Myocyte (in vitro differentiated cells): ENCODE results near the gene MYO19. TPM values are rescaled to one million over a fixed set of nuclear protein-coding genes. Genes with fewer than 3 reads are reported as not detected.
A peak's percentile ranks its signal among the peaks of the same experiment; 100 is the strongest.
"Not testable (repeated sequence)": the region's sequence is repeated elsewhere in the genome, so short reads cannot be mapped to it uniquely, and the experiment has no call there.

Source experiments
- DNase-seq: peaks from one replicate; pipeline ENCODE4 v3.0.0-alpha.2; 2012; ENCODE audit warnings: low read depth
- total RNA-seq: library from RNA; depleted of rRNA; stranded (reverse); fragments of >200 nt; gene quantifications from 2 replicates; pipeline ENCODE4 v1.2.3, GENCODE V29; 2014

The MYO19 gene
- total RNA-seq, 1 donor from 2014 or later, result 22.8 TPM

- no peak for DNase-seq
Measured at GRCh38 chr17:36532435-36532975, 2.2 kb downstream of the MYO19 start.

GRCh38 chr17:36529121-36529520 is 5.5 kb downstream of the MYO19 start:
- DNase-seq, result peak; percentile 26

- DNase-seq, result no peak
Measured at GRCh38 chr17:36527621-36528250, 6.9 kb downstream of the MYO19 start.

GRCh38 chr17:36525888-36526287 is 8.8 kb downstream of the MYO19 start:
- no peak for DNase-seq

- no peak for DNase-seq
Measured at GRCh38 chr17:36525113-36525512, 9.6 kb downstream of the MYO19 start.

GRCh38 chr17:36524428-36524876 is 10.2 kb downstream of the MYO19 start:
- no peak for DNase-seq

- DNase-seq, result peak; percentile 18
Measured at GRCh38 chr17:36523113-36523512, 11.6 kb downstream of the MYO19 start.

GRCh38 chr17:36515837-36516236 is 18.8 kb downstream of the MYO19 start:
- no peak for DNase-seq

GRCh38 chr17:36514856-36515255 is 19.8 kb downstream of the MYO19 start:
- no peak for DNase-seq

- no peak for DNase-seq
Measured at GRCh38 chr17:36512641-36513040, 22.0 kb downstream of the MYO19 start.

GRCh38 chr17:36511216-36511615 is 23.5 kb downstream of the MYO19 start:
- no peak for DNase-seq

- DNase-seq, result no peak
Measured at GRCh38 chr17:36510636-36511035, 24.0 kb downstream of the MYO19 start.

GRCh38 chr17:36509272-36509985 is 25.2 kb downstream of the MYO19 start:
- no peak for DNase-seq

- DNase-seq, result not testable (repeated sequence)
Measured at GRCh38 chr17:36508439-36508838, 26.2 kb downstream of the MYO19 start.

GRCh38 chr17:36507266-36507665 is 27.4 kb downstream of the MYO19 start:
- no peak for DNase-seq

- no peak for DNase-seq
Measured at GRCh38 chr17:36506831-36507230, 27.8 kb downstream of the MYO19 start.

- DNase-seq, result no peak
Measured at GRCh38 chr17:36506249-36506826, 28.3 kb downstream of the MYO19 start.

GRCh38 chr17:36505171-36505570 is 29.5 kb downstream of the MYO19 start:
- no peak for DNase-seq

GRCh38 chr17:36504156-36504545 is 30.5 kb downstream of the MYO19 start:
- DNase-seq, result no peak

- no peak for DNase-seq
Measured at GRCh38 chr17:36503456-36504155, 31.1 kb downstream of the MYO19 start.

GRCh38 chr17:36501963-36502362 is 32.7 kb downstream of the MYO19 start:
- DNase-seq, result no peak

GRCh38 chr17:36501351-36501750 is 33.3 kb downstream of the MYO19 start:
- no peak for DNase-seq
